Kidney epithelial cell (primary cell): ENCODE results near the gene NELL1. TPM values are rescaled to one million over a fixed set of nuclear protein-coding genes. Genes with fewer than 3 reads are reported as not detected.

Experiments used
- DNase-seq: peaks from one replicate; pipeline ENCODE4 v3.0.0-alpha.2; 2010; ENCODE audit warnings: low read depth
- H3K27me3 ChIP-seq: 2 replicates; pipeline ENCODE4 v1.6.0; 2011; ENCODE audit warnings: low read length; ENCODE audit not compliant: control insufficient read depth, insufficient read depth
- H3K36me3 ChIP-seq: 2 replicates; pipeline ENCODE4 v1.5.1; 2011; ENCODE audit warnings: low read length; ENCODE audit not compliant: control insufficient read depth, insufficient read depth
- H3K4me3 ChIP-seq: 2 replicates; pipeline ENCODE4 v1.5.1; 2011; ENCODE audit warnings: low read depth, mild to moderate bottlenecking, control low read depth, low read length
- CTCF ChIP-seq: IDR thresholded peaks from 2 replicates; pipeline ENCODE4 v1.5.1; 2011; ENCODE audit warnings: mild to moderate bottlenecking, moderate library complexity, low read length, control low read depth, inconsistent platforms; ENCODE audit not compliant: insufficient read depth, poor library complexity, severe bottlenecking
- total RNA-seq: library from RNA; depleted of rRNA; stranded (reverse); fragments of >200 nt; gene quantifications from 2 replicates; pipeline ENCODE4 v1.2.3, GENCODE V29; 2015

NELL1 gene
- total RNA-seq, 1 donor from 2014 or later, result 0.17 TPM

- Histone ChIP-seq H3K27me3 (no peaks in the 10 kb centered on the region), H3K36me3 (no peaks in the 10 kb centered on the region), H3K4me3 (no peak overlapping the region)
- DNase-seq, result no peak
- no peak for TF ChIP-seq CTCF
Observed at GRCh38 chr11:21476588-21476987, 807.2 kb downstream of the NELL1 start.

GRCh38 chr11:21480240-21480639 is 810.9 kb downstream of the NELL1 start:
- no peaks in the 10 kb centered on the region for H3K36me3 ChIP-seq
- H3K27me3 ChIP-seq, result no peaks in the 10 kb centered on the region
- no peak for DNase-seq
- TF ChIP-seq CTCF, result no peak
- no peak overlapping the region for H3K4me3 ChIP-seq

- Histone ChIP-seq H3K27me3 (no peaks in the 10 kb centered on the region), H3K4me3 (no peak overlapping the region), H3K36me3 (no peaks in the 10 kb centered on the region)
- no peak for TF ChIP-seq CTCF
- DNase-seq, result no peak
Observed at GRCh38 chr11:21481255-21481654, 811.9 kb downstream of the NELL1 start.

- Histone ChIP-seq H3K36me3 (no peaks in the 10 kb centered on the region), H3K4me3 (no peak overlapping the region), H3K27me3 (no peaks in the 10 kb centered on the region)
- TF ChIP-seq CTCF, result no peak
- no peak for DNase-seq
Observed at GRCh38 chr11:21484039-21484438, 814.7 kb downstream of the NELL1 start.

- TF ChIP-seq CTCF, result no peak
- no peaks in the 10 kb centered on the region for H3K27me3 ChIP-seq
- H3K4me3 ChIP-seq, result no peak overlapping the region
- no peaks in the 10 kb centered on the region for H3K36me3 ChIP-seq
- DNase-seq, result no peak
Observed at GRCh38 chr11:21485006-21485405, 815.6 kb downstream of the NELL1 start.

- no peaks in the 10 kb centered on the region for H3K27me3 ChIP-seq
- H3K4me3 ChIP-seq, result no peak overlapping the region
- H3K36me3 ChIP-seq, result no peaks in the 10 kb centered on the region
- no peak for TF ChIP-seq CTCF
- DNase-seq, result no peak
Observed at GRCh38 chr11:21485426-21485825, 816.0 kb downstream of the NELL1 start.
